Endothelial cell of umbilical vein (primary cell): Measurements from ENCODE around the gene EML6. TPM values are rescaled to one million over a fixed set of nuclear protein-coding genes. Genes with fewer than 3 reads are reported as not detected.

ENCODE experiments used
- BruUV-seq: library from RNA; stranded (reverse); fragments of 400-500 nt; replicated peaks from 2 replicates; lab custom pipeline; 2021; lab: Mats Ljungman, UMichigan
- CTCF ChIA-PET: fragments of 300-600, 350-600 bp; sonication (Branson Sonifier 250); formaldehyde crosslinking; loops from one replicate; lab custom pipeline; 2021; ENCODE audit warnings: antibody characterized with exemption, inconsistent platforms; lab: Charles Lee
- POLR2A ChIA-PET: fragments of 300-600, 350-600 bp; sonication (Branson Sonifier 250); formaldehyde crosslinking; loops from one replicate; lab custom pipeline; 2021; ENCODE audit warnings: antibody characterized with exemption, inconsistent platforms; lab: Charles Lee
- DNase-seq: peaks from one replicate; pipeline ENCODE4 v3.0.0-alpha.2; 2011; ENCODE audit warnings: low read depth, low spot score
- FAIRE-seq: peaks from 2 replicates; lab custom pipeline; 2011; peaks lifted over from hg19 to GRCh38; lab: Jason Lieb, UNC
- H2AFZ ChIP-seq: 2 replicates; pipeline ENCODE4 v1.6.0; 2012; ENCODE audit warnings: low read depth, low read length, control low read depth, inconsistent platforms
- H3K27ac ChIP-seq: 2 replicates; pipeline ENCODE4 v1.5.1; 2011; ENCODE audit warnings: low read depth, mild to moderate bottlenecking, control low read depth, low read length, moderate library complexity; ENCODE audit not compliant: insufficient read depth
- H3K27me3 ChIP-seq, 2 experiments: 2 replicates each; pipeline versions ENCODE4 v1.6.0 to v1.6.1; 2011; ENCODE audit warnings: low read length in 2 of 2, mixed read lengths in 1 of 2; ENCODE audit not compliant: control insufficient read depth in 2 of 2, insufficient read depth in 2 of 2
- H3K36me3 ChIP-seq, 2 experiments: 2 replicates in 1 of 2; 3 replicates in 1 of 2; pipeline ENCODE4 v1.5.1; 2011; ENCODE audit warnings: low read length in 2 of 2, mild to moderate bottlenecking in 1 of 2, moderate library complexity in 1 of 2; ENCODE audit not compliant: control insufficient read depth in 2 of 2, insufficient read depth in 2 of 2; ENCODE audit errors: extremely low read depth in 1 of 2
- H3K4me1 ChIP-seq: 3 replicates; pipeline ENCODE4 v1.5.1; 2011; ENCODE audit warnings: mild to moderate bottlenecking, low read length; ENCODE audit not compliant: control insufficient read depth, insufficient read depth; ENCODE audit errors: extremely low read depth
- H3K4me2 ChIP-seq: 2 replicates; pipeline ENCODE4 v1.6.1; 2011; ENCODE audit warnings: low read length, control low read depth, mixed read lengths; ENCODE audit not compliant: insufficient read depth
- H3K4me3 ChIP-seq, 3 experiments: fragments of 200-600 bp in 1 of 3; sonication (generic), shearing (Covaris generic) in 1 of 3; replicated peaks in 1 of 3; 2 replicates each; pipeline ENCODE4 v1.5.1; 2011 to 2016; ENCODE audit warnings: control low read depth in 3 of 3, low read length in 3 of 3, mild to moderate bottlenecking in 2 of 3, inconsistent platforms in 1 of 3, low read depth in 1 of 3, moderate library complexity in 1 of 3; ENCODE audit not compliant: insufficient read depth in 1 of 3
- H3K79me2 ChIP-seq: 2 replicates; pipeline ENCODE4 v1.6.0; 2012; ENCODE audit warnings: low read length, inconsistent platforms; ENCODE audit not compliant: control insufficient read depth, insufficient read depth
- H3K9ac ChIP-seq: replicated peaks from 2 replicates; pipeline ENCODE3; 2011; ENCODE audit warnings: low read length, control low read depth; ENCODE audit not compliant: insufficient read depth; ENCODE audit errors: extremely low read depth
- H3K9me1 ChIP-seq: replicated peaks from 3 replicates; pipeline ENCODE4 v1.6.0; 2011; ENCODE audit warnings: mild to moderate bottlenecking, low read length; ENCODE audit not compliant: control insufficient read depth, insufficient read depth; ENCODE audit errors: extremely low read depth
- H3K9me3 ChIP-seq: replicated peaks from 2 replicates; pipeline ENCODE4 v1.5.1; 2012; ENCODE audit warnings: low read length, inconsistent platforms; ENCODE audit not compliant: control insufficient read depth, insufficient read depth
- H4K20me1 ChIP-seq: replicated peaks from 2 replicates; pipeline ENCODE3; 2011; ENCODE audit warnings: mild to moderate bottlenecking, low read length; ENCODE audit not compliant: control insufficient read depth, insufficient read depth; ENCODE audit errors: extremely low read depth
- CTCF ChIP-seq, 2 donors: IDR thresholded peaks; 1 replicate in 1 of 2; 2 replicates in 1 of 2; pipeline ENCODE4 v1.5.1; 2011; ENCODE audit warnings: low read length in 2 of 2, mild to moderate bottlenecking in 2 of 2, moderate library complexity in 2 of 2, control low read depth in 1 of 2, inconsistent platforms in 1 of 2, low read depth in 1 of 2; ENCODE audit not compliant: insufficient read depth in 1 of 2; ENCODE audit errors: extremely low read depth in 1 of 2
- EZH2 ChIP-seq: IDR thresholded peaks from 2 replicates; pipeline ENCODE4 v1.6.1; 2012; ENCODE audit warnings: borderline replicate concordance, low read depth, mild to moderate bottlenecking, moderate library complexity, low read length, inconsistent platforms; ENCODE audit not compliant: severe bottlenecking
- FOS ChIP-seq: IDR thresholded peaks from 2 replicates; pipeline ENCODE4 v1.6.1; 2011; ENCODE audit warnings: mild to moderate bottlenecking, low read length, moderate library complexity, borderline replicate concordance; ENCODE audit not compliant: insufficient read depth
- GATA2 ChIP-seq: IDR thresholded peaks from 2 replicates; pipeline ENCODE4 v1.7.0; 2011; ENCODE audit warnings: low read depth, mild to moderate bottlenecking, moderate library complexity, mixed read lengths, low read length; ENCODE audit not compliant: insufficient read length, insufficient read depth
- JUN ChIP-seq: IDR thresholded peaks from 2 replicates; pipeline ENCODE4 v1.6.1; 2011; ENCODE audit warnings: borderline replicate concordance, low read depth; ENCODE audit not compliant: insufficient read length, insufficient read depth
- MAX ChIP-seq: IDR thresholded peaks from 2 replicates; pipeline ENCODE4 v1.6.1; 2011; ENCODE audit not compliant: insufficient read depth, insufficient read length
- MYC ChIP-seq: IDR thresholded peaks from one replicate; pipeline ENCODE4 v1.6.1; 2011; ENCODE audit warnings: mild to moderate bottlenecking, low read depth, low read length
- POLR2A ChIP-seq: IDR thresholded peaks from 2 replicates; pipeline ENCODE4 v1.6.1; 2012; ENCODE audit warnings: low read depth, mild to moderate bottlenecking, control low read depth, low read length
- POLR2AphosphoS5 ChIP-seq: IDR thresholded peaks from 2 replicates; pipeline ENCODE4 v1.6.1; 2012; ENCODE audit warnings: low read depth, mild to moderate bottlenecking, control low read depth, low read length, moderate library complexity; ENCODE audit not compliant: insufficient read depth
- dilution Hi-C: fragments of 300-500 bp; cut with MboI; formaldehyde crosslinking; loops from one replicate; pipeline ENCODE4 v1.15.0; 2019; ENCODE audit warnings: low sequenced_read_pairs; ENCODE audit not compliant: extremely low pct_ligation_motif_present
- intact Hi-C: fragments of 100-400 bp; cut with micrococcal nuclease; formaldehyde crosslinking; loops from one replicate; pipeline ENCODE4 v1.10.0; 2022
- polyA plus RNA-seq, 4 experiments: library from polyadenylated mRNA; depleted of rRNA in 3 of 4; stranded (reverse) in 3 of 4; unstranded in 1 of 4; fragments of >200 nt; gene quantifications; 2 replicates each; pipeline versions ENCODE4 v1.2.1 to v1.2.3, GENCODE V29; 2011 to 2012; ENCODE audit warnings: missing spikeins in 1 of 4
- total RNA-seq: library from RNA; stranded (reverse); gene quantifications from 2 replicates; pipeline ENCODE4 v1.2.3, GENCODE V29; 2021

Gene EML6
- total and polyA plus RNA-seq, 2 donors (not counting 3 experiments of a cell fraction or from before 2014, with no cell fraction given): 0.79 to 2.1 TPM

DNA sequence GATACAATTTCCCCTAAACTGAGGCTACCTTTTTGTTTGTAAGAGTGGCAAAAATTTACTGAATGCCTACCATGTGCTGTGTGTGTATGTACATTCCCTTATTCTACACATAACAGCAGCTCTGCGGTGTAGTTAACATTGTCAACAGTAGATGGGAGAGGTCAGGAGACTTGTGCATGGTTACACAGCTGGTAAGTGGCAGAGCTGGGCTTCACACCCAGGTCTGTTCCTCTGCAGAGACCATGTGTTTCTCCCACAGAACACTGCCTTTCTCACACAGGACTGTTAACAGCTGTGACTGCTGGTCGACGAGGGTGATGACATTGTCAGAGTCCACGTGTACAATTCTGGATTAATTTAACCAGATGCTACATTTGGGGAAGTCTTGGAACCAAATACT is 49.1 kb downstream of the EML6 start:
- dilution Hi-C loops: no loop called here
- H3K27me3 ChIP-seq: no peaks in the 10 kb centered on the region
- POLR2A ChIA-PET: no interaction called here
- peak; percentile 62 for FAIRE-seq
- no peaks in the 10 kb centered on the region for H3K9me3 ChIP-seq
- H3K4me2 ChIP-seq: peak overlapping the region; percentile 24
- TF ChIP-seq CTCF (IDR thresholded peaks at IDR 0.05; ENCODE audit: extremely low read depth in 1 of 2, insufficient read depth in 1 of 2, low read depth in 1 of 2, low read length in 2 of 2): no peak
- TF ChIP-seq EZH2: no peak
- no peak for TF ChIP-seq FOS
- TF ChIP-seq MAX: no peak
- no peak for TF ChIP-seq POLR2AphosphoS5
- no peak for TF ChIP-seq GATA2
- no peak for TF ChIP-seq MYC
- no peak for TF ChIP-seq POLR2A
- TF ChIP-seq JUN: no peak
- no peak overlapping the region for H3K9ac ChIP-seq
- BruUV-seq: no TSS peak
- H3K4me3 ChIP-seq: no peak overlapping the region
- no peaks in the 10 kb centered on the region for H4K20me1 ChIP-seq
- H3K9me1 ChIP-seq: no peaks in the 10 kb centered on the region
- H3K27ac ChIP-seq: peak overlapping the region; percentile 68
- peaks cover 29% of the 10 kb centered on the region for H3K4me1 ChIP-seq
- peak overlapping the region; percentile 76 for H2AFZ ChIP-seq
- no peaks in the 10 kb centered on the region for H3K36me3 ChIP-seq
- CTCF ChIA-PET: interaction anchor here (1.0 to 1.6 kb wide), 3 partner anchors 50 to 66 kb away, joined by 4 read pairs; partner anchors contain the start of gene EML6
- intact Hi-C loops: no loop called here
- DNase-seq: no peak
- H3K79me2 ChIP-seq: no peaks in the 10 kb centered on the region
